GM23248 (cell line): ENCODE data around the gene OR5C1. TPM values are rescaled to one million over a fixed set of nuclear protein-coding genes. Genes with fewer than 3 reads are reported as not detected.

Experiments
- DNase-seq: peaks from one replicate; pipeline ENCODE4 v3.0.0-alpha.2; 2015
- H2AFZ ChIP-seq: fragments of 200-600 bp; sonication (generic); 2 replicates; pipeline ENCODE4 v1.6.1; 2016; ENCODE audit warnings: antibody characterized with exemption
- H3F3A ChIP-seq: fragments of 200-600 bp; sonication (generic); 2 replicates; pipeline ENCODE4 v1.6.1; 2016; ENCODE audit warnings: mild to moderate bottlenecking, antibody characterized with exemption, mixed run types; ENCODE audit not compliant: insufficient read depth
- H3K27ac ChIP-seq: fragments of 200-600 bp; sonication (generic); 2 replicates; pipeline ENCODE4 v1.5.1; 2016; ENCODE audit warnings: mild to moderate bottlenecking
- H3K27me3 ChIP-seq: fragments of 200-600 bp; sonication (generic); replicated peaks from 2 replicates; pipeline ENCODE4 v1.6.1; 2016; ENCODE audit warnings: mild to moderate bottlenecking; ENCODE audit not compliant: insufficient read depth
- H3K36me3 ChIP-seq: fragments of 200-600 bp; sonication (generic); 2 replicates; pipeline ENCODE4 v1.6.1; 2016; ENCODE audit warnings: low read depth, mild to moderate bottlenecking
- H3K4me1 ChIP-seq: fragments of 200-600 bp; sonication (generic); 2 replicates; pipeline ENCODE4 v1.6.1; 2016; ENCODE audit warnings: mild to moderate bottlenecking; ENCODE audit not compliant: insufficient read depth
- H3K4me2 ChIP-seq: fragments of 200-600 bp; sonication (generic); one replicate; pipeline ENCODE4 v1.6.1; 2016; ENCODE audit warnings: mild to moderate bottlenecking; ENCODE audit not compliant: unreplicated experiment
- H3K4me3 ChIP-seq: fragments of 200-600 bp; sonication (generic); 2 replicates; pipeline ENCODE4 v1.5.1; 2016; ENCODE audit warnings: mild to moderate bottlenecking
- H3K79me2 ChIP-seq: fragments of 200-600 bp; sonication (generic); 2 replicates; pipeline ENCODE4 v1.6.1; 2016; ENCODE audit warnings: mild to moderate bottlenecking; ENCODE audit not compliant: insufficient read depth
- H3K9ac ChIP-seq: fragments of 200-600 bp; sonication (generic); 2 replicates; pipeline ENCODE4 v1.6.1; 2016; ENCODE audit warnings: mild to moderate bottlenecking
- H3K9me2 ChIP-seq: fragments of 200-600 bp; sonication (generic); 2 replicates; pipeline ENCODE4 v1.6.1; 2016; ENCODE audit warnings: mixed run types, mild to moderate bottlenecking, moderate library complexity; ENCODE audit not compliant: insufficient read depth
- H3K9me3 ChIP-seq: fragments of 200-600 bp; sonication (generic); one replicate; pipeline ENCODE4 v1.6.1; 2017; ENCODE audit warnings: low read depth
- H4K20me1 ChIP-seq: fragments of 200-600 bp; sonication (generic); 2 replicates; pipeline ENCODE4 v1.6.0; 2016; ENCODE audit not compliant: insufficient read depth
- EZH2 ChIP-seq: fragments of 200-600 bp; sonication (generic); IDR thresholded peaks from 2 replicates; pipeline ENCODE4 v1.6.1; 2018; ENCODE audit warnings: antibody characterized with exemption, mild to moderate bottlenecking; ENCODE audit not compliant: insufficient read depth, poor library complexity, severe bottlenecking
- EZH2phosphoT487 ChIP-seq: fragments of 200-600 bp; sonication (generic); IDR thresholded peaks from 2 replicates; pipeline ENCODE4 v1.6.1; 2018; ENCODE audit warnings: antibody characterized with exemption, moderate library complexity, mild to moderate bottlenecking, low read depth; ENCODE audit not compliant: insufficient read depth
- WGBS, 2 experiments: methylation state at CpG; one replicate each; pipeline ENCODE4 v1.1.6; 2015 to 2017; ENCODE audit warnings: low lambda C conversion rate in 2 of 2, low coverage in 1 of 2; ENCODE audit errors: missing lambda C conversion rate in 2 of 2; 5-methylcytosine and 5-hydroxymethylcytosine counted together
- in situ Hi-C: fragments of 300-500 bp; cut with MboI; formaldehyde crosslinking; loops from 2 replicates; pipeline ENCODE4 v1.15.0; 2020
- polyA plus RNA-seq: library from polyadenylated mRNA; unstranded; fragments of >200 nt; fragmentation: Nextera tagmentation; extraction: Ambion mirVana; gene quantifications from 2 replicates; pipeline ENCODE4 v1.2.1, GENCODE V29; 2016
- total RNA-seq: library from RNA; depleted of rRNA; stranded (reverse); fragments of >200 nt; shearing (Covaris generic); gene quantifications from 2 replicates; pipeline ENCODE4 v1.2.3, GENCODE V29; 2014

Gene OR5C1
- total and polyA plus RNA-seq, 2 experiments from 2014 or later = not detected

DNA sequence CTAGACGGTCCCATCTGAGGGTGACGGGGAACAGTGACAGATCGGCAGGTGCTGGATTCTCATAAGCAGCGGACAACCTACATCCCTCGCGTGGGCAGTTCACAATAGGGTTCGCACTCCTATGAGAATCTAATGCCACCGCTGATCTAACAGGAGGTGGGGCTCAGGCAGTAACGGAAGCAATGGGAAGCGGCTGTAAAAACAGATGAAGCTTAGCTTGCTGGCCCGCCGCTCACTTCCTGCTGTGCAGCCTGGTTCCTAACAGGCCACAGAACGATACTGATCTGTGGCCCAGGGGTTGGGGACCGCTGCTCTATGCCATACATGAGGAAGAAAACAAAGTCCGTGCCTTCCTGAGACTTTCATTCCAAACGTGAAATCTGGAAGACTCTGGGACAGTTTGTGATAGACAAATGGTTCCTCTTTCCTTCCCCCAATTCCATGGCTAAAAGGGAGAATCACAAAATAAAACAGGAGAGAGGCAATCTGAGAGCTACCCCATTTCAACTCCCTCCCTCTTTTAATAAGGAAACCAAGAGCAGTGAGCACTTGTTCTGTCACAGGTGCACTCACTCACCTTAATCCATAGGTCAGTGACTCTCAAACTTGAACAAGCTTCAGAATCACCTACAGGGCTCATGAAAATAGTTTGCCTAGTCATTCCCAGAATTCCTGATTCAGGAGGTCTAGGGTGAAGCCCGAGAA is 27.6 kb downstream of the OR5C1 start:
- Histone ChIP-seq H3K9me3 (no peaks in the 10 kb centered on the region), H3K4me1 (peaks cover 7% of the 10 kb centered on the region; the same call in 1 of the 2 replicates), H3K79me2 (no peaks in the 10 kb centered on the region), H2AFZ (no peak overlapping the region), H3K27me3 (no peaks in the 10 kb centered on the region), H3K4me3 (no peak overlapping the region), H3K9ac (no peak overlapping the region), H3F3A (no peaks in the 10 kb centered on the region; the same call in 1 of the 2 replicates), H3K9me2 (no peaks in the 10 kb centered on the region), H4K20me1 (no peaks in the 10 kb centered on the region), H3K27ac (no peak overlapping the region), H3K4me2 (no peak overlapping the region), H3K36me3 (peaks cover 6% of the 10 kb centered on the region; the same call in 1 of the 2 replicates)
- in situ Hi-C loops = loop anchor here (25.0 kb wide), 1 partner anchor 454 kb away; the partner anchor contains the start of gene PTGS1
- WGBS, 2 experiments = 87 to 91% methylated on average over 17 of the region's 17 CpGs
- no peak for TF ChIP-seq EZH2
- TF ChIP-seq EZH2phosphoT487 = no peak
- no peak for DNase-seq

DNA sequence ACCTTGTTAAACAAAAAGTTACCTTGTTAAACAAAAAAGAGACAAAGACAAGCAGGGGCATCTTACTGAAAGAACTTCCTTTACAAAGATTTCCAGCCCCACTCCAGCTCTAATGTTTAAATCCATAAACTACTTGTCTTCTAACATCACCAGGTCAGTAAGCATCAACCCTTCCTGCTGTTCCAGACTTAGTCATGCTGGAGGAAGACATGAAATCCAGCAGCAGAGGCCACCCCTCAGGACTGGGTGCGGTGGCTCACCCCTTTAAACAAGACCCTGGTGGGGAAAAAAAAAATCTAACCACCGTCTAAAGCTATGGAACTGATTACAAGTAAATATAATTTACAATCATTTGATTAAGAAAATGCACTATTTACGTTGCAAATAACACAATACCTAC is 30.6 kb downstream of the OR5C1 start:
- Histone ChIP-seq H3K9me3 (no peaks in the 10 kb centered on the region), H3K27me3 (no peaks in the 10 kb centered on the region), H2AFZ (no peak overlapping the region), H3K4me1 (peaks cover 7% of the 10 kb centered on the region; the same call in 1 of the 2 replicates), H3K4me3 (no peak overlapping the region), H3F3A (no peaks in the 10 kb centered on the region), H3K9me2 (no peaks in the 10 kb centered on the region), H3K27ac (no peak overlapping the region), H3K9ac (no peak overlapping the region), H4K20me1 (no peaks in the 10 kb centered on the region), H3K36me3 (peaks cover 8% of the 10 kb centered on the region; the same call in 1 of the 2 replicates), H3K79me2 (peaks cover 17% of the 10 kb centered on the region), H3K4me2 (no peak overlapping the region)
- in situ Hi-C loops = loop anchor here (25.0 kb wide), 1 partner anchor 457 kb away; the partner anchor contains the start of gene PTGS1
- TF ChIP-seq EZH2phosphoT487 (no peak), EZH2 (no peak)
- DNase-seq = peak; percentile 34
- 66% methylated on average over 3 of the region's 3 CpGs for WGBS, 2 experiments

DNA sequence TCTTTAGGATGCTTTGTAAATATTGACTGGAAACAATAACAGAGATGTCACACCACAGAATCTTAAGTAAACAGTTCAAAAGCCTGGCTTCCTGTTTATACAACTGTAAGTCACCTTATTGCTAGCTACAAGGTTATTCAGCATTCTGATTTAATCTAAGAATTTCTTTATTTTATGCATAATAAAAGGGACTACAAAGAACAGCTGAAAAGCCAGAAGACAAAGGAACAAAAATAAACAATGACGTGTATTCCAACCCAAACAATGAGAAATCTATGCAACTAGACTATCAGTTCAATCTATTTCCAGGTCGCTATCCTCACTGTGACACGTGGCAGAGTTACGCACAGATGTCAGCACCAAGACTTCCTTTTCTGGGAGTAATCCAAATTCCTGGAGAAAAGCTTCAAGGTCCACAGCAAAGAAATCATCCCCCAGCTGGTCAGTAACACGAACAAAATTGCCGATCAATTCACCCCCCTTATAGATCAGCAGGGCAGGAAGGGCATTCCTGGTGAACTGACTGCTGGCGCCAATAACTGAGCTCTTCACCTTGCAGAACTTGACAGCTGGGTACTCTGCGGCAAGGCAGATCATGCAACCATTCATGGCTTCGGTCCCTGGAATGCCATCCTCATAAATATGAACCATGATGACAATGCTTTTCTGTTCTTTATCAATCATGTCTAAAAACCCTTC is 31.2 kb downstream of the OR5C1 start:
- WGBS, 2 experiments = 90 to 91% methylated on average over 9 of the region's 9 CpGs
- Histone ChIP-seq H2AFZ (no peak overlapping the region), H3K79me2 (peaks cover 23% of the 10 kb centered on the region), H3K9me3 (no peaks in the 10 kb centered on the region), H3K27me3 (no peaks in the 10 kb centered on the region), H3K4me3 (no peak overlapping the region), H3K9me2 (no peaks in the 10 kb centered on the region), H3K27ac (no peak overlapping the region), H3K4me1 (peaks cover 7% of the 10 kb centered on the region; the same call in 1 of the 2 replicates), H3K9ac (no peak overlapping the region), H4K20me1 (no peaks in the 10 kb centered on the region), H3K4me2 (no peak overlapping the region), H3K36me3 (peaks cover 8% of the 10 kb centered on the region; the same call in 1 of the 2 replicates), H3F3A (no peaks in the 10 kb centered on the region)
- in situ Hi-C loops = loop anchor here (10.0 to 25.0 kb wide), 2 partner anchors 458 to 695 kb away; partner anchors contain the start of gene PTGS1
- no peak for DNase-seq
- TF ChIP-seq EZH2 = no peak
- no peak for TF ChIP-seq EZH2phosphoT487

DNA sequence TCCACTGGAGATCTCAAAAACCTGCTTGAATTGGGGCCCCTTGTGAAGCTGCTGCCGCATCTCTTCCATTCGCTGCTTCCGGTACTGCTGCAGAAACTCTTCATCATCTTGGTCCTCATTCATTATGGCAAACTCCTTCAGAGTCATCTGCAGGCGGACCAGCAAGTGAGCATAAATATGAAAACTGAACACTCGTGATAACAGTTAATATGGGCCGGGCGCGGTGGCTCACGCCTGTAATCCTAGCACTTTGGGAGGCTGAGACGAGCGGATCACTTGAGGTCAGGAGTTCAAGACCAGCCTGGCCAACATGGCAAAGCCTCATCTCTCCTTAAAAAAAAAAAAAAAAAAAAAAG is 31.7 kb downstream of the OR5C1 start:
- Histone ChIP-seq H3F3A (no peaks in the 10 kb centered on the region), H3K9me3 (no peaks in the 10 kb centered on the region), H3K36me3 (peaks cover 8% of the 10 kb centered on the region; the same call in 1 of the 2 replicates), H3K9me2 (no peaks in the 10 kb centered on the region), H3K4me1 (peaks cover 7% of the 10 kb centered on the region; the same call in 1 of the 2 replicates), H3K4me3 (no peak overlapping the region), H3K79me2 (peaks cover 28% of the 10 kb centered on the region), H3K4me2 (no peak overlapping the region), H3K27me3 (no peaks in the 10 kb centered on the region), H4K20me1 (no peaks in the 10 kb centered on the region), H3K27ac (no peak overlapping the region), H3K9ac (no peak overlapping the region), H2AFZ (no peak overlapping the region)
- WGBS, 2 experiments = 94 to 96% methylated on average over 11 of the region's 11 CpGs
- no peak for TF ChIP-seq EZH2
- in situ Hi-C loops = loop anchor here (10.0 to 25.0 kb wide), 2 partner anchors 458 to 696 kb away; partner anchors contain the start of gene PTGS1
- DNase-seq = no peak
